ENCODE measurements around the gene TNK2. TPM values are rescaled to one million over a fixed set of nuclear protein-coding genes. Genes with fewer than 3 reads are reported as not detected.
A peak's percentile ranks its signal among the peaks of the same experiment; 100 is the strongest.

Gene TNK2
- total RNA-seq, 6 experiments from 2014 or later: 12.6 to 52.5 (median 25.3) TPM

GRCh38 chr3:195834675-195835583 lies 73.4 kb downstream of the TNK2 start:
- Histone ChIP-seq H3K4me1 (no peaks in the 10 kb centered on the region), H3K4me3 (no peak overlapping the region), H3K9me3 (no peaks in the 10 kb centered on the region), H3K27me3 (no peaks in the 10 kb centered on the region), H3K36me3 (no peaks in the 10 kb centered on the region), H3K27ac (no peak overlapping the region)
- DNase-seq (no peak), ATAC-seq (no peak)
- no peak for TF ChIP-seq POLR2A (IDR thresholded peaks at IDR 0.05)
- TF ChIP-seq CTCF (IDR thresholded peaks at IDR 0.05): no peak
- WGBS (ENCODE audit: insufficient coverage, low coverage, low lambda C conversion rate, missing lambda C conversion rate): 63% methylated on average over 6 of the region's 29 CpGs
- intact Hi-C loops (cut with DNase I): loop anchor here in 1 of 2 donors (10.0 kb wide), 1 partner anchor 70 kb away; no protein-coding TSS in a partner anchor

GRCh38 chr3:195829897-195830254 lies 78.5 kb downstream of the TNK2 start:
- Histone ChIP-seq H3K27ac (no peak overlapping the region), H3K9me3 (no peaks in the 10 kb centered on the region), H3K4me1 (no peaks in the 10 kb centered on the region), H3K36me3 (no peaks in the 10 kb centered on the region), H3K4me3 (no peak overlapping the region), H3K27me3 (no peaks in the 10 kb centered on the region)
- no peak for DNase-seq
- intact Hi-C loops (cut with DNase I): loop anchor here in 1 of 2 donors (10.0 kb wide), 1 partner anchor 65 kb away; no protein-coding TSS in a partner anchor
- 76% methylated on average over 6 of the region's 16 CpGs for WGBS (ENCODE audit: insufficient coverage, low coverage, low lambda C conversion rate, missing lambda C conversion rate)
- peak in 2 of 4 donors; percentile 63 to 65 for ATAC-seq
- no peak for TF ChIP-seq CTCF (IDR thresholded peaks at IDR 0.05)
- no peak for TF ChIP-seq POLR2A (IDR thresholded peaks at IDR 0.05)

GRCh38 chr3:195828762-195829161 lies 79.6 kb downstream of the TNK2 start:
- intact Hi-C loops (cut with DNase I): no loop called here
- no peak overlapping the region for H3K27ac ChIP-seq
- WGBS (ENCODE audit: insufficient coverage, low coverage, low lambda C conversion rate, missing lambda C conversion rate): 95% methylated on average over 6 of the region's 9 CpGs

More at GRCh38 chr3:195828762-195829161, 79.6 kb downstream of the TNK2 start:
- Histone ChIP-seq H3K4me3 (no peak overlapping the region), H3K36me3 (no peaks in the 10 kb centered on the region), H3K4me1 (peaks cover 0 to 4% (median 0%) of the 10 kb centered on the region in 4 donors), H3K27me3 (no peaks in the 10 kb centered on the region), H3K9me3 (no peaks in the 10 kb centered on the region)
- TF ChIP-seq POLR2A (IDR thresholded peaks at IDR 0.05): no peak
- TF ChIP-seq CTCF (IDR thresholded peaks at IDR 0.05): no peak
- DNase-seq: no peak
- ATAC-seq: no peak
